Pancreas (tissue), 10 donors: ENCODE measurements around the gene PSORS1C1. TPM values are rescaled to one million over a fixed set of nuclear protein-coding genes. Genes with fewer than 3 reads are reported as not detected.
A peak's percentile ranks its signal among the peaks of the same experiment; 100 is the strongest.

Experiments
- ATAC-seq, 4 donors: fragments of 200-7000 bp; cut with Tn5 transposase; one replicate each; pipeline versions ENCODE4 v1.8.0 to v1.9.1; 2020; ENCODE audit warnings: mild to moderate bottlenecking in 4 of 4, moderate library complexity in 4 of 4
- DNase-seq, 6 donors: peaks; one replicate each; pipeline ENCODE4 v3.0.0-alpha.2; 2020
- FAIRE-seq: peaks from 2 replicates; lab custom pipeline; 2012; peaks lifted over from hg19 to GRCh38; lab: Jason Lieb, UNC
- H3K27ac ChIP-seq, 4 donors: fragments of 200-600 bp; sonication (generic); 1 replicate in 3 of 4; 2 replicates in 1 of 4; pipeline versions ENCODE4 v1.5.0 to v1.8.0; 2020
- H3K27me3 ChIP-seq, 4 donors: fragments of 200-600 bp; one replicate each; pipeline ENCODE4 v1.8.0; 2021
- H3K36me3 ChIP-seq, 3 donors: fragments of 200-600 bp; sonication (generic) in 1 of 3; one replicate each; pipeline versions ENCODE4 v1.5.0 to v1.8.0; 2020 to 2021
- H3K4me1 ChIP-seq, 3 donors: fragments of 200-600 bp; one replicate each; pipeline ENCODE4 v1.8.0; 2021
- H3K4me3 ChIP-seq, 4 donors: fragments of 200-600 bp; sonication (generic) in 2 of 4; one replicate each; pipeline versions ENCODE4 v1.5.0 to v1.8.0; 2020 to 2021
- H3K9me3 ChIP-seq, 4 donors: fragments of 200-600 bp; one replicate each; pipeline ENCODE4 v1.8.0; 2021
- WGBS, 2 donors: extraction: QIAGEN DNeasy Blood & Tissue Kit; methylation state at CpG; one replicate each; pipeline ENCODE4 v1.1.7; 2013; 5-methylcytosine and 5-hydroxymethylcytosine counted together
- intact Hi-C, 3 donors: fragments of 100-400 bp; cut with DNase I; formaldehyde crosslinking; loops; one replicate each; pipeline versions ENCODE4 v1.11.1 to v1.14.2; 2022
- polyA plus RNA-seq, 2 donors: library from polyadenylated mRNA; stranded (reverse); fragments of 200-250 nt; gene quantifications; one replicate each; pipeline ENCODE4 v1.2.3, GENCODE V29; 2013
- total RNA-seq, 6 donors: library from RNA; stranded (reverse); fragmentation: NEBNext Ultra II Directional in 4 of 6; extraction: Animal tissue kit (Norgen Biotek cat#: 25700) in 4 of 6; gene quantifications; one replicate each; pipeline versions ENCODE4 v1.2.1 to v1.2.4, GENCODE V29; 2021 to 2023
- TF ChIP-seq, protein P1 (sequence below), 4 donors: fragments of 200-600 bp; sonication (generic) in 3 of 4; IDR thresholded peaks; one replicate each; pipeline versions ENCODE4 v1.5.0 to v1.8.0; 2021; ENCODE audit warnings: antibody characterized with exemption in 4 of 4
- donor health status: healthy with polysubstance abuse.
- donor health status: DM: no; HTN: no; CAD: no; lungs with moderate emphysema.
- donor health status: DM: no; HTN: no; CAD: no.
- donor health status: control.
- donor health status: control.
- donor health status: Bipolar disorder and iron deficiency.
- donor health status: DM: yes; HTN: yes; CAD: no.
- donor health status: DM: no; HTN: no; CAD: no.
- donor health status: DM: no; HTN: no; CAD: no.
- donor health status: DM: yes; HTN: yes; CAD: no.

The PSORS1C1 gene
- total and polyA plus RNA-seq, 8 donors: 0.06 to 1.9 (median 0.49) TPM

GRCh38 chr6:31118178-31118577 lies 3.6 kb downstream of the PSORS1C1 start:
- no peaks in the 10 kb centered on the region for H3K27me3 ChIP-seq
- no peak overlapping the region for H3K27ac ChIP-seq
- intact Hi-C loops: no loop called here
- no peak for DNase-seq
- no peaks in the 10 kb centered on the region for H3K9me3 ChIP-seq
- ATAC-seq: no peak
- no peak for FAIRE-seq
- TF ChIP-seq, protein P1, sequence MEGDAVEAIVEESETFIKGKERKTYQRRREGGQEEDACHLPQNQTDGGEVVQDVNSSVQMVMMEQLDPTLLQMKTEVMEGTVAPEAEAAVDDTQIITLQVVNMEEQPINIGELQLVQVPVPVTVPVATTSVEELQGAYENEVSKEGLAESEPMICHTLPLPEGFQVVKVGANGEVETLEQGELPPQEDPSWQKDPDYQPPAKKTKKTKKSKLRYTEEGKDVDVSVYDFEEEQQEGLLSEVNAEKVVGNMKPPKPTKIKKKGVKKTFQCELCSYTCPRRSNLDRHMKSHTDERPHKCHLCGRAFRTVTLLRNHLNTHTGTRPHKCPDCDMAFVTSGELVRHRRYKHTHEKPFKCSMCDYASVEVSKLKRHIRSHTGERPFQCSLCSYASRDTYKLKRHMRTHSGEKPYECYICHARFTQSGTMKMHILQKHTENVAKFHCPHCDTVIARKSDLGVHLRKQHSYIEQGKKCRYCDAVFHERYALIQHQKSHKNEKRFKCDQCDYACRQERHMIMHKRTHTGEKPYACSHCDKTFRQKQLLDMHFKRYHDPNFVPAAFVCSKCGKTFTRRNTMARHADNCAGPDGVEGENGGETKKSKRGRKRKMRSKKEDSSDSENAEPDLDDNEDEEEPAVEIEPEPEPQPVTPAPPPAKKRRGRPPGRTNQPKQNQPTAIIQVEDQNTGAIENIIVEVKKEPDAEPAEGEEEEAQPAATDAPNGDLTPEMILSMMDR (IDR thresholded peaks at IDR 0.05): no peak
- H3K4me3 ChIP-seq: no peak overlapping the region
- no peaks in the 10 kb centered on the region for H3K36me3 ChIP-seq
- 58 to 86% methylated on average over 7 of the region's 7 CpGs for WGBS, 2 donors
- H3K4me1 ChIP-seq: peaks cover 0 to 12% (median 0%) of the 10 kb centered on the region in 3 donors

- no peak for DNase-seq
- H3K4me1 ChIP-seq: peaks cover 0 to 12% (median 0%) of the 10 kb centered on the region in 3 donors
- 68% methylated on average over 23 to 26 of the region's 26 CpGs for WGBS, 2 donors
Observed at GRCh38 chr6:31120151-31120915, 5.7 kb downstream of the PSORS1C1 start, which contains the start of gene CDSN. TSS of gene CDSN (minus strand) at chr6:31120446. CDS start at chr6:31120419, 27 bp downstream.

GRCh38 chr6:31121131-31121790 lies 6.7 kb downstream of the PSORS1C1 start:
- FAIRE-seq (no peak), ATAC-seq (no peak), DNase-seq (no peak)
- Histone ChIP-seq H3K27me3 (no peaks in the 10 kb centered on the region), H3K9me3 (no peaks in the 10 kb centered on the region), H3K27ac (peak overlapping the region in 1 of 4 donors; percentile 64), H3K36me3 (no peaks in the 10 kb centered on the region), H3K4me1 (peaks cover 0 to 12% (median 0%) of the 10 kb centered on the region in 3 donors), H3K4me3 (no peak overlapping the region)
- intact Hi-C loops: no loop called here
- TF ChIP-seq, protein P1 (IDR thresholded peaks at IDR 0.05): no peak
- 70 to 89% methylated on average over 11 to 12 of the region's 12 CpGs for WGBS, 2 donors

More at GRCh38 chr6:31120151-31120915, 5.7 kb downstream of the PSORS1C1 start, which contains the start of gene CDSN:
- H3K27me3 ChIP-seq: no peaks in the 10 kb centered on the region
- no peak for ATAC-seq
- TF ChIP-seq, protein P1 (IDR thresholded peaks at IDR 0.05): no peak
- intact Hi-C loops: no loop called here
- no peaks in the 10 kb centered on the region for H3K9me3 ChIP-seq
- H3K36me3 ChIP-seq: no peaks in the 10 kb centered on the region
- no peak within 1 kb of the TSS for H3K27ac ChIP-seq
- no peak within 1 kb of the TSS for H3K4me3 ChIP-seq
- FAIRE-seq: no peak

GRCh38 chr6:31122791-31123706 lies 8.4 kb downstream of the PSORS1C1 start:
- peak; percentile 76 to 96 (median 90) for DNase-seq
- Histone ChIP-seq H3K27ac (peak overlapping the region; percentile 45 to 75 (median 64)), H3K36me3 (no peaks in the 10 kb centered on the region), H3K27me3 (no peaks in the 10 kb centered on the region), H3K9me3 (no peaks in the 10 kb centered on the region), H3K4me1 (peaks cover 0 to 12% (median 0%) of the 10 kb centered on the region in 3 donors), H3K4me3 (no peak overlapping the region)
- ATAC-seq: peak; percentile 81 to 87 (median 82)
- no peak for FAIRE-seq
- TF ChIP-seq, protein P1 (IDR thresholded peaks at IDR 0.05): no peak
- intact Hi-C loops: no loop called here
- WGBS, 2 donors: 34% methylated on average over 16 of the region's 16 CpGs
